Sigmoid colon (tissue), 7 donors: ENCODE measurements around the gene SYT8. TPM values are rescaled to one million over a fixed set of nuclear protein-coding genes. Genes with fewer than 3 reads are reported as not detected.

Experiments used
- DNase-seq: peaks from one replicate; pipeline ENCODE4 v3.0.0-alpha.2; 2019
- H3K27ac ChIP-seq, 4 donors: fragments of 200-600 bp; sonication (generic); one replicate each; pipeline ENCODE4 v1.5.1; 2016 to 2019; ENCODE audit warnings: mild to moderate bottlenecking in 1 of 4
- H3K27me3 ChIP-seq, 3 donors: fragments of 200-600 bp; sonication (generic); one replicate each; pipeline ENCODE4 v1.5.1; 2019; ENCODE audit warnings: mild to moderate bottlenecking in 1 of 3
- H3K36me3 ChIP-seq, 4 donors: fragments of 200-600 bp; sonication (generic); one replicate each; pipeline ENCODE4 v1.5.1; 2016 to 2019
- H3K4me1 ChIP-seq, 4 donors: fragments of 200-600 bp; sonication (generic); one replicate each; pipeline ENCODE4 v1.5.1; 2017 to 2019
- H3K4me3 ChIP-seq, 4 donors: fragments of 200-600 bp; sonication (generic); one replicate each; pipeline ENCODE4 v1.5.1; 2017 to 2019; ENCODE audit warnings: mild to moderate bottlenecking in 2 of 4, moderate library complexity in 1 of 4
- H3K9me3 ChIP-seq, 4 donors: fragments of 200-600 bp in 3 of 4; sonication (generic) in 3 of 4; one replicate each; pipeline versions ENCODE4 v1.5.1 to v1.6.1; 2013 to 2019
- EP300 ChIP-seq, 4 donors: sonication (generic); formaldehyde crosslinking; IDR thresholded peaks; one replicate each; pipeline ENCODE4 v1.6.1; 2017; ENCODE audit warnings: antibody characterized with exemption in 4 of 4
- POLR2A ChIP-seq, 2 donors: fragments of 450-650 bp; IDR thresholded peaks; one replicate each; pipeline ENCODE4 v1.6.1; 2016; ENCODE audit warnings: antibody characterized with exemption in 2 of 2, mild to moderate bottlenecking in 2 of 2, moderate library complexity in 2 of 2
- POLR2AphosphoS5 ChIP-seq, 4 donors: sonication (generic); formaldehyde crosslinking; IDR thresholded peaks; one replicate each; pipeline ENCODE4 v1.6.1; 2017; ENCODE audit warnings: antibody characterized with exemption in 4 of 4
- WGBS, 2 donors: extraction: QIAGEN DNeasy Blood & Tissue Kit; methylation state at CpG; one replicate each; pipeline ENCODE4 v1.1.7; 2013; 5-methylcytosine and 5-hydroxymethylcytosine counted together
- intact Hi-C: fragments of 100-400 bp; cut with DNase I; formaldehyde crosslinking; loops from one replicate; pipeline ENCODE4 v1.15.1; 2023
- polyA plus RNA-seq, 3 donors: library from polyadenylated mRNA; stranded (reverse); fragments of 200-250 nt; gene quantifications; one replicate each; pipeline ENCODE4 v1.2.3, GENCODE V29; 2013
- total RNA-seq, 4 donors: library from RNA; depleted of rRNA; stranded (reverse); fragments of >200 nt; gene quantifications; one replicate each; pipeline ENCODE4 v1.1.0, GENCODE V29; 2016
- TF ChIP-seq, protein P1 (sequence below), 4 experiments: fragments of 450-650 bp in 3 of 4; fragments of 200-600 bp in 1 of 4; IDR thresholded peaks; one replicate each; pipeline ENCODE4 v1.5.1; 2016 to 2019; ENCODE audit warnings: antibody characterized with exemption in 4 of 4, mild to moderate bottlenecking in 3 of 4, moderate library complexity in 2 of 4
- donor health status: healthy with polysubstance abuse.
- donor health status: Bipolar disorder and iron deficiency.
- donor health status: healthy.

The SYT8 gene
- total and polyA plus RNA-seq, 7 donors: 1.8 to 5.4 TPM; not detected in 5

DNA sequence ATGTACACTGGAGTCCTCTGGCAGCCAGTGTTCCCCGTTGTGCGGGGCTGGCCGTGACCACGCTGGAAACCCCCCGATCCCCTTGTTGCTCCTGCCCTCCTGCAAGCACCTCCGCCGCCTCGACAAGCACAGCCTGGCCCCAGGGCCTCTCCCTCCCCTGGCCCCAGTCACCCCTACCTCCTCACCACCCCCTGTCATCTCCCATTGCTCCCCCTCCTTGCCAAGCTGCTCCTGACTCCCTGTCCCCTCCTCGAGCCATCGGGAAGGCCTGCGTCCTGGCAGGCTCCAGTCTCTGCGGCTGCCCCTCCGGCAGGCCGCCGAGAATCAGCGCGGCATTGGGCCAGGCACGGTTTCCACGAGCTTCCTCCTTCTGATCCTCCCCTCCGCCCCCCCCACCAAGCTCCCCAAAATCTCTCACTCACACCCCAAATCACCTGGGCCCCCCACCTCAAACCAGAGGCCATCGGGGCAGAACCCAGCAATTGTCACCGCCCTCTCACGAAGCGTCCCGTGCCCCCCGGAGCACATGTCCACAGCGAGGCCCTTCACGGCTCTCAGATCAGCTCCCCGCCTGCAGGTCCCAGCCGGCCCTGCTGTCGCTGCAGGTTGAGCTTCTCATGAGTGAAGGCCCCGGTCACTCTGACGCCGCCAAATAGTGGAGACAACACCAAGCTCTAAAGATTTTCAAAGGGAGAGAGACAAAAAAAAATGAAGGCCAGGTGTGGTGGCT, 12.4 kb downstream of the SYT8 start:
- H3K36me3 ChIP-seq: no peaks in the 10 kb centered on the region
- no peaks in the 10 kb centered on the region for H3K9me3 ChIP-seq
- no peak overlapping the region for H3K4me3 ChIP-seq
- H3K27me3 ChIP-seq: no peaks in the 10 kb centered on the region
- H3K4me1 ChIP-seq: no peaks in the 10 kb centered on the region
- H3K27ac ChIP-seq: no peak overlapping the region
- no peak for DNase-seq
- intact Hi-C loops: no loop called here
- 90 to 94% methylated on average over 34 of the region's 34 CpGs for WGBS, 2 donors
- no peak for TF ChIP-seq EP300 (IDR thresholded peaks at IDR 0.05)
- TF ChIP-seq POLR2AphosphoS5 (IDR thresholded peaks at IDR 0.05): no peak
- TF ChIP-seq POLR2A (IDR thresholded peaks at IDR 0.05): no peak
- TF ChIP-seq, protein P1, sequence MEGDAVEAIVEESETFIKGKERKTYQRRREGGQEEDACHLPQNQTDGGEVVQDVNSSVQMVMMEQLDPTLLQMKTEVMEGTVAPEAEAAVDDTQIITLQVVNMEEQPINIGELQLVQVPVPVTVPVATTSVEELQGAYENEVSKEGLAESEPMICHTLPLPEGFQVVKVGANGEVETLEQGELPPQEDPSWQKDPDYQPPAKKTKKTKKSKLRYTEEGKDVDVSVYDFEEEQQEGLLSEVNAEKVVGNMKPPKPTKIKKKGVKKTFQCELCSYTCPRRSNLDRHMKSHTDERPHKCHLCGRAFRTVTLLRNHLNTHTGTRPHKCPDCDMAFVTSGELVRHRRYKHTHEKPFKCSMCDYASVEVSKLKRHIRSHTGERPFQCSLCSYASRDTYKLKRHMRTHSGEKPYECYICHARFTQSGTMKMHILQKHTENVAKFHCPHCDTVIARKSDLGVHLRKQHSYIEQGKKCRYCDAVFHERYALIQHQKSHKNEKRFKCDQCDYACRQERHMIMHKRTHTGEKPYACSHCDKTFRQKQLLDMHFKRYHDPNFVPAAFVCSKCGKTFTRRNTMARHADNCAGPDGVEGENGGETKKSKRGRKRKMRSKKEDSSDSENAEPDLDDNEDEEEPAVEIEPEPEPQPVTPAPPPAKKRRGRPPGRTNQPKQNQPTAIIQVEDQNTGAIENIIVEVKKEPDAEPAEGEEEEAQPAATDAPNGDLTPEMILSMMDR (IDR thresholded peaks at IDR 0.05): no peak

DNA sequence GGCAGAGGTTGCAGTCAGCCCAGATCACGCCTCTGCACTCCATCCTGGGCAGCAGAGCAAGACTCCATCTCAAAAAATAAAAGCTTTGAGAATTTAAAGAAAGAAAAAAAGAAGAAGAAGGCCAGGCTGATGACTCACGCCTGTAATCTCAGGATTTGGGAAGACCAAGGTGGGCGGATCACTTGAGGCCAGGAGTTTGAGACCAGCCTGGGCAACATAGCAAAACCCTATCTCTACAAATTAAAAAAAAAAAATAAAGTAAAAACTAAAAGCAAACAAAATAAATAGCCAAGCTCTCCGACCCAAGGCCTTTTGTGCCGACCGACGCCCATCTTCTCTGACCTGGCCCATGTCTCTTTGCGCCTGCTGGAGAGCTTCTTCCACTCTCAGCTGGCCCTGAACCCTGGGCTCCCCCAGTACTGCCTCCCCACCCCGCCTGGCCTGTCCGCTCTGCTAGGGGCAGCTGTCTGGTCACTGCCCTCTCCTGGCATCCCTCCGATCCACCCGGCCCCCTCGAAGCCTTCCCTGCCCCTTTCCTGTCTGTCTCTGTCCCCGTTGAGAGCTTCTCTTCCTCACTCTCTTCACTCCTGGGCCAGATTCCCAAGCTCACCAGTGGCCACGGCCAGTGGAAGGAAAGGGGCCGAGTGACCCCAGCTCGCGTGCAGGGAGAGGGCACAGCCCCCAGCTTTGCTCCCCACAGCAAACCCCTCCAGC, 13.3 kb downstream of the SYT8 start:
- 63 to 82% methylated on average over 18 of the region's 18 CpGs for WGBS, 2 donors
- no peak overlapping the region for H3K4me3 ChIP-seq
- no peaks in the 10 kb centered on the region for H3K4me1 ChIP-seq
- H3K9me3 ChIP-seq: no peaks in the 10 kb centered on the region
- DNase-seq: no peak
- H3K27ac ChIP-seq: no peak overlapping the region
- no peaks in the 10 kb centered on the region for H3K36me3 ChIP-seq
- TF ChIP-seq POLR2A (IDR thresholded peaks at IDR 0.05) (no peak), POLR2AphosphoS5 (IDR thresholded peaks at IDR 0.05) (no peak), EP300 (IDR thresholded peaks at IDR 0.05) (no peak)
- TF ChIP-seq, protein P1 (IDR thresholded peaks at IDR 0.05): no peak
- H3K27me3 ChIP-seq: no peaks in the 10 kb centered on the region
- intact Hi-C loops: no loop called here

DNA sequence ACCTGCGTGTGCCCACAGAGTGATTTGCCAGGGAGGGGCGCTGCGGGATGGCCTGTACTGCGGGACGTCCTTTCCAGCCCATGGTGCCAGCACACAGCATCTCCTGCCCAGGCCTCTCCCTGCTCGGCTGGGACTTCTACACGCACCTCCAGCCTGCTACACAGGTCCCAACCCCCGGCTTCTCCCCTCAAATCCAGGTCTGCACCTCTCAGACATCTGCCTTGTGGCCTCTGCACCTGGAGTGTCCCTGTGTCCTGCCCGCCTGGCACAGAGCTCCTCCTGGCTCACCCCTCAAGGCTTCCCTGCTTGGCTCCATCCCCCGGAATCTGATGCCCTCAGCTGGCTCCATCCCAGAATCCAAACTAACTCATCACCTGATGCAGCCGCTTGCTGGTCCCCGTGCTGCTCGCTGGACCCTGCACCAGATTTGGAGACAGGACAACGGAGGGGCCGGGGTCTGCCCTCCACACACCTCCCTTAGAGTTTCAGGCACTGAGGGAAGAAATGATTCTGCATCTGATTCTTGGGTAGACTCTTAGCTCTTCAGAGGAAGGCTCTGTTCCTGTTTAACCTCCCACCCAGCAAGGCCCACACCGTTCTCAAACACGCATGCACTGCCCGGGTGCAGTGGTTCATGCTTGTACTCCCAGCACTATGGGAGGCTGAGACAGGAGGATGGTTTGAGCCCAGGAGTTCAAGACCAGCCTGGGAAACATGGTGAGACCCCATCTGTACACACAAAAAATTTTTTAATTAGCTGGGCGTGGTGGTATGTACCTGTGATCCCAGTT, 14.0 kb downstream of the SYT8 start:
- H3K9me3 ChIP-seq: no peaks in the 10 kb centered on the region
- TF ChIP-seq POLR2A (IDR thresholded peaks at IDR 0.05): no peak
- TF ChIP-seq, protein P1 (IDR thresholded peaks at IDR 0.05): no peak
- TF ChIP-seq POLR2AphosphoS5 (IDR thresholded peaks at IDR 0.05): no peak
- TF ChIP-seq EP300 (IDR thresholded peaks at IDR 0.05): no peak
- H3K4me3 ChIP-seq: no peak overlapping the region
- H3K27ac ChIP-seq: no peak overlapping the region
- no peaks in the 10 kb centered on the region for H3K27me3 ChIP-seq
- no peaks in the 10 kb centered on the region for H3K4me1 ChIP-seq
- DNase-seq: no peak
- H3K36me3 ChIP-seq: no peaks in the 10 kb centered on the region
- intact Hi-C loops: no loop called here
- WGBS, 2 donors: 84 to 92% methylated on average over 19 of the region's 19 CpGs

DNA sequence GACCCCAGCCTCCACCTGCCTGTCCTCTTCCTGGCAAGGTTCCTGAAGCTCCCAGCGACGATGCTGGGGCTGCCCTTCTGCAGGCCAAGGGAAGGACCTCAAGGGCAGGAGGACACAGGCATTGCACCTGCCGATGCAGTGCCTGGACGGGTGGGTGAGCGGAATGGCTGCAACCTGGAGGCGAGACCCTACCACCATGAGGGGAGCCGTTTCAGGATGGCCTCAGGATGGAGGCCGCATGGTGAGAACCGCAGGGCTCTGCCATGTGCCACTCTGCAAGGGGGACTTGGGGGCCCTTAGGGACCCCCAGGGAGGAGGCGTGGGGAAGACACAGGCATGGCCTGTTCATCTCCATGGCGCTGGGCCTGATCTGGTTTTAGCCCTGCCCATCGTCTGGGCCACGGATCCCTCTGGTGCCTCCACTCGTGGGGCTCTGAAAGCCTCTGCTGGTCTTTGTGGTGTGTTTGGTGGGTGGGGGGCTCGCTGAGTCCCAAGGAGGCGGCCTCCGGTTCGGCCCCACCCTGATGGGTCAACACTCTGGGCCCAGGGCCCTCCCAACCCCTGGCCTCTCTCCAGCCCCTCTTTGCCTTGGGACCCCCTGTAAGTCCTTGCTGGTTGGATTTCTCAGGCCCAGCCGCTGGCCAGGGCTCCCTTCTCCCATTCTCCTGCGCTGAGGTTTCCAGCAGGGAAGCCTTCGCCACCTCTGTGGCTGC, 16.8 kb downstream of the SYT8 start:
- no peak for TF ChIP-seq POLR2A (IDR thresholded peaks at IDR 0.05)
- no peak for TF ChIP-seq POLR2AphosphoS5 (IDR thresholded peaks at IDR 0.05)
- TF ChIP-seq, protein P1 (IDR thresholded peaks at IDR 0.05): no peak
- no peak for TF ChIP-seq EP300 (IDR thresholded peaks at IDR 0.05)
- H3K27me3 ChIP-seq: no peaks in the 10 kb centered on the region
- no peak overlapping the region for H3K4me3 ChIP-seq
- DNase-seq: no peak
- no peaks in the 10 kb centered on the region for H3K4me1 ChIP-seq
- no peaks in the 10 kb centered on the region for H3K9me3 ChIP-seq
- no peak overlapping the region for H3K27ac ChIP-seq
- WGBS, 2 donors: 76 to 87% methylated on average over 21 of the region's 21 CpGs
- H3K36me3 ChIP-seq: no peaks in the 10 kb centered on the region
- intact Hi-C loops: no loop called here
